Activated naive CD4-positive, alpha-beta T cell treated with anti-CD3 and anti-CD28 coated beads, Interleukin-2, amount 50 U/mL, for 24 hours (primary cell): ENCODE results near the gene MAPKAP1.
"Not testable (repeated sequence)": the region's sequence is repeated elsewhere in the genome, so short reads cannot be mapped to it uniquely, and the experiment has no call there.

Source experiments
- H3K27ac Mint-ChIP-seq: one replicate; pipeline ENCODE4 v1.8.0; 2021; ENCODE audit warnings: mild to moderate bottlenecking, mixed read lengths
- H3K27me3 Mint-ChIP-seq: one replicate; pipeline ENCODE4 v1.8.0; 2021; ENCODE audit warnings: mixed read lengths
- H3K36me3 Mint-ChIP-seq: one replicate; pipeline ENCODE4 v1.8.0; 2021; ENCODE audit warnings: mixed read lengths
- H3K4me1 Mint-ChIP-seq: one replicate; pipeline ENCODE4 v1.8.0; 2021; ENCODE audit warnings: mixed read lengths
- H3K4me3 Mint-ChIP-seq: one replicate; pipeline ENCODE4 v1.8.0; 2021; ENCODE audit warnings: mild to moderate bottlenecking, mixed read lengths
- H3K9me3 Mint-ChIP-seq: one replicate; pipeline ENCODE4 v1.8.0; 2021; ENCODE audit warnings: mixed read lengths

The MAPKAP1 gene

GRCh38 chr9:125745018-125745417 is 38.0 kb upstream of the MAPKAP1 start:
- Mint-ChIP-seq H3K9me3 (no peaks in the 10 kb centered on the region), H3K36me3 (no peaks in the 10 kb centered on the region), H3K4me1 (peaks cover 21% of the 10 kb centered on the region), H3K27ac (no peak overlapping the region), H3K27me3 (no peaks in the 10 kb centered on the region), H3K4me3 (peak overlapping the region; percentile 95)

- Mint-ChIP-seq H3K27ac (no peak overlapping the region), H3K4me3 (peak overlapping the region; percentile 39)
These were observed 37.6 kb upstream of the MAPKAP1 start for GRCh38 chr9:125744616-125745015.

GRCh38 chr9:125743682-125744428 is 36.8 kb upstream of the MAPKAP1 start:
- Mint-ChIP-seq H3K9me3 (no peaks in the 10 kb centered on the region), H3K36me3 (no peaks in the 10 kb centered on the region), H3K4me3 (no peak overlapping the region)

More at GRCh38 chr9:125744616-125745015, 37.6 kb upstream of the MAPKAP1 start:
- H3K36me3 Mint-ChIP-seq: no peaks in the 10 kb centered on the region
- peaks cover 19% of the 10 kb centered on the region for H3K4me1 Mint-ChIP-seq
- H3K27me3 Mint-ChIP-seq: no peaks in the 10 kb centered on the region
- no peaks in the 10 kb centered on the region for H3K9me3 Mint-ChIP-seq

GRCh38 chr9:125742657-125743056 is 35.6 kb upstream of the MAPKAP1 start:
- no peaks in the 10 kb centered on the region for H3K27me3 Mint-ChIP-seq
- no peaks in the 10 kb centered on the region for H3K36me3 Mint-ChIP-seq
- H3K9me3 Mint-ChIP-seq: no peaks in the 10 kb centered on the region
- H3K27ac Mint-ChIP-seq: no peak overlapping the region
- peaks cover 4% of the 10 kb centered on the region for H3K4me1 Mint-ChIP-seq
- no peak overlapping the region for H3K4me3 Mint-ChIP-seq

More at GRCh38 chr9:125743682-125744428, 36.8 kb upstream of the MAPKAP1 start:
- Mint-ChIP-seq H3K27me3 (no peaks in the 10 kb centered on the region), H3K4me1 (peaks cover 11% of the 10 kb centered on the region), H3K27ac (no peak overlapping the region)

GRCh38 chr9:125739436-125739835 is 32.4 kb upstream of the MAPKAP1 start:
- no peaks in the 10 kb centered on the region for H3K27me3 Mint-ChIP-seq
- no peaks in the 10 kb centered on the region for H3K36me3 Mint-ChIP-seq
- no peaks in the 10 kb centered on the region for H3K9me3 Mint-ChIP-seq
- no peak overlapping the region for H3K27ac Mint-ChIP-seq
- H3K4me3 Mint-ChIP-seq: no peak overlapping the region
- no peaks in the 10 kb centered on the region for H3K4me1 Mint-ChIP-seq

GRCh38 chr9:125732562-125732961 is 25.6 kb upstream of the MAPKAP1 start:
- no peak overlapping the region for H3K4me3 Mint-ChIP-seq
- no peak overlapping the region for H3K27ac Mint-ChIP-seq
- H3K36me3 Mint-ChIP-seq: no peaks in the 10 kb centered on the region
- H3K4me1 Mint-ChIP-seq: no peaks in the 10 kb centered on the region
- no peaks in the 10 kb centered on the region for H3K9me3 Mint-ChIP-seq
- H3K27me3 Mint-ChIP-seq: peaks cover 2% of the 10 kb centered on the region

- Mint-ChIP-seq H3K4me1 (no peaks in the 10 kb centered on the region), H3K36me3 (no peaks in the 10 kb centered on the region), H3K27ac (no peak overlapping the region), H3K27me3 (peaks cover 2% of the 10 kb centered on the region), H3K9me3 (no peaks in the 10 kb centered on the region), H3K4me3 (no peak overlapping the region)
These were observed 23.2 kb upstream of the MAPKAP1 start for GRCh38 chr9:125730168-125730567.

GRCh38 chr9:125726456-125727132 is 19.6 kb upstream of the MAPKAP1 start:
- H3K4me3 Mint-ChIP-seq: no peak overlapping the region
- H3K36me3 Mint-ChIP-seq: no peaks in the 10 kb centered on the region
- peaks cover 2% of the 10 kb centered on the region for H3K27me3 Mint-ChIP-seq
- H3K9me3 Mint-ChIP-seq: no peaks in the 10 kb centered on the region
- no peak overlapping the region for H3K27ac Mint-ChIP-seq
- H3K4me1 Mint-ChIP-seq: no peaks in the 10 kb centered on the region

GRCh38 chr9:125707472-125707804 is 430 bp upstream of the MAPKAP1 start:
- H3K27ac Mint-ChIP-seq: peak overlapping the region; percentile 67
- H3K4me1 Mint-ChIP-seq: peaks cover 39% of the 10 kb centered on the region
- peaks cover 6% of the 10 kb centered on the region for H3K36me3 Mint-ChIP-seq

GRCh38 chr9:125705893-125706292 is 1.1 kb downstream of the MAPKAP1 start:
- peaks cover 48% of the 10 kb centered on the region for H3K4me1 Mint-ChIP-seq
- H3K4me3 Mint-ChIP-seq: peak overlapping the region; percentile 89
- peaks cover 10% of the 10 kb centered on the region for H3K36me3 Mint-ChIP-seq
- H3K27ac Mint-ChIP-seq: peak overlapping the region; percentile 41
- no peaks in the 10 kb centered on the region for H3K27me3 Mint-ChIP-seq
- no peaks in the 10 kb centered on the region for H3K9me3 Mint-ChIP-seq

More at GRCh38 chr9:125707472-125707804, 430 bp upstream of the MAPKAP1 start:
- Mint-ChIP-seq H3K9me3 (no peaks in the 10 kb centered on the region), H3K4me3 (peak overlapping the region; percentile 89), H3K27me3 (no peaks in the 10 kb centered on the region)

- H3K36me3 Mint-ChIP-seq: peaks cover 12% of the 10 kb centered on the region
- no peak overlapping the region for H3K4me3 Mint-ChIP-seq
- H3K4me1 Mint-ChIP-seq: peaks cover 66% of the 10 kb centered on the region
- H3K27ac Mint-ChIP-seq: no peak overlapping the region
- H3K27me3 Mint-ChIP-seq: no peaks in the 10 kb centered on the region
- no peaks in the 10 kb centered on the region for H3K9me3 Mint-ChIP-seq
These were observed 3.3 kb downstream of the MAPKAP1 start for GRCh38 chr9:125703662-125704061.

- peaks cover 75% of the 10 kb centered on the region for H3K4me1 Mint-ChIP-seq
- H3K36me3 Mint-ChIP-seq: peaks cover 17% of the 10 kb centered on the region
- no peaks in the 10 kb centered on the region for H3K9me3 Mint-ChIP-seq
- H3K27me3 Mint-ChIP-seq: no peaks in the 10 kb centered on the region
- peak overlapping the region; percentile 88 for H3K27ac Mint-ChIP-seq
- H3K4me3 Mint-ChIP-seq: no peak overlapping the region
These were observed 5.7 kb downstream of the MAPKAP1 start for GRCh38 chr9:125701351-125701750.

GRCh38 chr9:125700791-125701190 is 6.2 kb downstream of the MAPKAP1 start:
- Mint-ChIP-seq H3K27ac (no peak overlapping the region), H3K4me3 (peak overlapping the region; percentile 27), H3K4me1 (peaks cover 74% of the 10 kb centered on the region), H3K9me3 (no peaks in the 10 kb centered on the region), H3K36me3 (peaks cover 17% of the 10 kb centered on the region), H3K27me3 (no peaks in the 10 kb centered on the region)

- Mint-ChIP-seq H3K27me3 (no peaks in the 10 kb centered on the region), H3K36me3 (peaks cover 14% of the 10 kb centered on the region), H3K4me1 (peaks cover 65% of the 10 kb centered on the region), H3K4me3 (no peak overlapping the region), H3K9me3 (no peaks in the 10 kb centered on the region), H3K27ac (no peak overlapping the region)
These were observed 7.1 kb downstream of the MAPKAP1 start for GRCh38 chr9:125699870-125700269.

GRCh38 chr9:125696106-125696647 is 10.8 kb downstream of the MAPKAP1 start:
- H3K9me3 Mint-ChIP-seq: no peaks in the 10 kb centered on the region
- peaks cover 12% of the 10 kb centered on the region for H3K36me3 Mint-ChIP-seq
- H3K4me3 Mint-ChIP-seq: no peak overlapping the region
- no peak overlapping the region for H3K27ac Mint-ChIP-seq
- no peaks in the 10 kb centered on the region for H3K27me3 Mint-ChIP-seq
- H3K4me1 Mint-ChIP-seq: peaks cover 55% of the 10 kb centered on the region

GRCh38 chr9:125695548-125695947 is 11.5 kb downstream of the MAPKAP1 start:
- peaks cover 54% of the 10 kb centered on the region for H3K4me1 Mint-ChIP-seq

More at GRCh38 chr9:125695548-125695947, 11.5 kb downstream of the MAPKAP1 start:
- not testable (repeated sequence) for H3K27me3 Mint-ChIP-seq, H3K27ac Mint-ChIP-seq, H3K4me3 Mint-ChIP-seq, H3K9me3 Mint-ChIP-seq
- H3K36me3 Mint-ChIP-seq: peaks cover 14% of the 10 kb centered on the region
